RWPE2 (cell line): ENCODE data around the gene KIAA0825.

Experiments used
- ATAC-seq: fragments of 200-7000 bp; cut with Tn5 transposase; 3 replicates; pipeline ENCODE4 v1.9.1; 2021; ENCODE audit warnings: low read depth
- DNase-seq: peaks from one replicate; pipeline ENCODE4 v3.0.0-alpha.2; 2020; ENCODE audit warnings: low spot score
- H3K27ac ChIP-seq: fragments of 450-650 bp; 2 replicates; pipeline ENCODE4 v1.5.1; 2017; ENCODE audit warnings: mild to moderate bottlenecking; ENCODE audit not compliant: poor library complexity, severe bottlenecking
- H3K27me3 ChIP-seq: fragments of 250-450 bp; sonication (Bioruptor Pico); 2 replicates; pipeline ENCODE4 v1.5.1; 2021; ENCODE audit warnings: mild to moderate bottlenecking, moderate library complexity; ENCODE audit not compliant: insufficient read depth, poor library complexity, severe bottlenecking
- H3K36me3 ChIP-seq: fragments of 250-450 bp; sonication (Bioruptor Pico); 2 replicates; pipeline ENCODE4 v1.5.1; 2020; ENCODE audit warnings: low read depth, mild to moderate bottlenecking, moderate library complexity
- H3K4me1 ChIP-seq: fragments of 250-450 bp; sonication (Bioruptor Pico); 2 replicates; pipeline ENCODE4 v1.5.1; 2021; ENCODE audit warnings: mild to moderate bottlenecking, moderate library complexity; ENCODE audit not compliant: insufficient read depth, poor library complexity, severe bottlenecking
- H3K4me3 ChIP-seq: fragments of 250-450 bp; sonication (Bioruptor Pico); 2 replicates; pipeline ENCODE4 v1.5.1; 2021; ENCODE audit warnings: mild to moderate bottlenecking, moderate library complexity; ENCODE audit not compliant: severe bottlenecking
- H3K9me3 ChIP-seq: fragments of 250-450 bp; sonication (Bioruptor Pico); 2 replicates; pipeline ENCODE4 v1.5.1; 2021; ENCODE audit warnings: mild to moderate bottlenecking, moderate library complexity; ENCODE audit not compliant: severe bottlenecking
- TF ChIP-seq, protein P1 (sequence below): fragments of 450-650 bp; IDR thresholded peaks from one replicate; pipeline ENCODE4 v1.5.1; 2017; ENCODE audit warnings: mild to moderate bottlenecking, moderate library complexity; ENCODE audit not compliant: poor library complexity, severe bottlenecking

The KIAA0825 gene

DNA sequence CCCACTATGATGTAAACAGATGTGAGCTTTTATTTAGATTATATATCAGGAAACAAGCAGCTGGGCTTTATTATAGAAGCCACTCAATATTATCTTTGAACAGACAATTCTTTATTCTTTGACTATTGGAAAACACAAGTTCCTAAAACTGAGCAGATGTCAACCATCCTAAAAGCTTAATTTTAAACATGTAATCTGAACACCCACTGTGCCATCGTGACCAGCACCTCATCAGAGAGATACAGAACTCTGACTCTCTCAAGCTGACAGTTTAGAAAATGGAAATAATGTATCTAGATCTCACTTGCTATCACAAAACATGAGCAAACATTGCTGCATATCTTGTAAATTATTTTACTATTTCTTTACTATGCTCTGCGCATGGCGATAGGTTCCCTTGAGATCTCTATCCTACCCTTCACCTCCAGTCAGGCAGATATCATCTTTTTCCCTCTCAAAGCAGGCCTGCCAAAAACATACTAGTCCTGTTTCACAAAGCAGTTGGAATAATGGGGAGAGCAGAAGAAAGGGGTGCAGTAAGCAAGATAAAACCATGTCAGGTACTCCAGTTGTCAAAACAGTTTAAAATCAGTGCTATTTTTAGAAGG is 151.0 kb downstream of the KIAA0825 start:
- DNase-seq (no peak), ATAC-seq (no peak)
- Histone ChIP-seq H3K4me3 (no peak overlapping the region), H3K9me3 (no peaks in the 10 kb centered on the region), H3K36me3 (no peaks in the 10 kb centered on the region), H3K27ac (no peak overlapping the region), H3K4me1 (no peaks in the 10 kb centered on the region), H3K27me3 (no peaks in the 10 kb centered on the region)
- TF ChIP-seq, protein P1, sequence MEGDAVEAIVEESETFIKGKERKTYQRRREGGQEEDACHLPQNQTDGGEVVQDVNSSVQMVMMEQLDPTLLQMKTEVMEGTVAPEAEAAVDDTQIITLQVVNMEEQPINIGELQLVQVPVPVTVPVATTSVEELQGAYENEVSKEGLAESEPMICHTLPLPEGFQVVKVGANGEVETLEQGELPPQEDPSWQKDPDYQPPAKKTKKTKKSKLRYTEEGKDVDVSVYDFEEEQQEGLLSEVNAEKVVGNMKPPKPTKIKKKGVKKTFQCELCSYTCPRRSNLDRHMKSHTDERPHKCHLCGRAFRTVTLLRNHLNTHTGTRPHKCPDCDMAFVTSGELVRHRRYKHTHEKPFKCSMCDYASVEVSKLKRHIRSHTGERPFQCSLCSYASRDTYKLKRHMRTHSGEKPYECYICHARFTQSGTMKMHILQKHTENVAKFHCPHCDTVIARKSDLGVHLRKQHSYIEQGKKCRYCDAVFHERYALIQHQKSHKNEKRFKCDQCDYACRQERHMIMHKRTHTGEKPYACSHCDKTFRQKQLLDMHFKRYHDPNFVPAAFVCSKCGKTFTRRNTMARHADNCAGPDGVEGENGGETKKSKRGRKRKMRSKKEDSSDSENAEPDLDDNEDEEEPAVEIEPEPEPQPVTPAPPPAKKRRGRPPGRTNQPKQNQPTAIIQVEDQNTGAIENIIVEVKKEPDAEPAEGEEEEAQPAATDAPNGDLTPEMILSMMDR, result no peak

GRCh38 chr5:94463739-94464138 is 154.7 kb downstream of the KIAA0825 start:
- no peaks in the 10 kb centered on the region for H3K36me3 ChIP-seq
- no peak overlapping the region for H3K4me3 ChIP-seq
- H3K4me1 ChIP-seq, result no peaks in the 10 kb centered on the region
- no peak for DNase-seq
- H3K27ac ChIP-seq, result no peak overlapping the region
- ATAC-seq, result no peak
- TF ChIP-seq, protein P1, result no peak
- no peaks in the 10 kb centered on the region for H3K9me3 ChIP-seq
- no peaks in the 10 kb centered on the region for H3K27me3 ChIP-seq

DNA sequence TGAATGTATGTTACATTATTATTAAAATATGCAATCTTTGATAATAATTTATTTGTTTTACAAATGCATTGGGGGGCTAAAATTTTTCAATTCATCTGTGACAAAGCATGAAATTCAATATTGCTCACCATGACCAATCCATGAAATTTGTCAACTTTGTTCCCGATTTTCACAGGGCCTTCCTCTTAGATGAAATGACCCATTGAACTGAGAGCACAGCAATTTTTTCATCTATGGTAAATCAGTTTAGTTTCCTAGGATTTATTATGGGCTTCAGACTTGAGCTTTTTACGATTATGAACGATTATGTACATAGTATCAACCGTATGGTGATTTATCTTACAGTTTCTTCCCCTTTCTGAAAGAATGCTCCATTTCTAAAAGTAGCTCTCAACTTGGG is 157.3 kb downstream of the KIAA0825 start:
- TF ChIP-seq, protein P1, result no peak

GRCh38 chr5:94459915-94460314 is 158.5 kb downstream of the KIAA0825 start:
- H3K9me3 ChIP-seq, result no peaks in the 10 kb centered on the region
- H3K4me3 ChIP-seq, result no peak overlapping the region
- TF ChIP-seq, protein P1, result no peak
- no peak for ATAC-seq
- H3K27ac ChIP-seq, result no peak overlapping the region
- H3K27me3 ChIP-seq, result no peaks in the 10 kb centered on the region
- H3K36me3 ChIP-seq, result no peaks in the 10 kb centered on the region
- DNase-seq, result no peak
- no peaks in the 10 kb centered on the region for H3K4me1 ChIP-seq

More for the DNA sequence above, 157.3 kb downstream of the KIAA0825 start:
- ATAC-seq (no peak), DNase-seq (no peak)
- H3K27me3 ChIP-seq, result no peaks in the 10 kb centered on the region
- H3K27ac ChIP-seq, result no peak overlapping the region
- H3K36me3 ChIP-seq, result no peaks in the 10 kb centered on the region
- no peaks in the 10 kb centered on the region for H3K9me3 ChIP-seq
- no peaks in the 10 kb centered on the region for H3K4me1 ChIP-seq
- no peak overlapping the region for H3K4me3 ChIP-seq

DNA sequence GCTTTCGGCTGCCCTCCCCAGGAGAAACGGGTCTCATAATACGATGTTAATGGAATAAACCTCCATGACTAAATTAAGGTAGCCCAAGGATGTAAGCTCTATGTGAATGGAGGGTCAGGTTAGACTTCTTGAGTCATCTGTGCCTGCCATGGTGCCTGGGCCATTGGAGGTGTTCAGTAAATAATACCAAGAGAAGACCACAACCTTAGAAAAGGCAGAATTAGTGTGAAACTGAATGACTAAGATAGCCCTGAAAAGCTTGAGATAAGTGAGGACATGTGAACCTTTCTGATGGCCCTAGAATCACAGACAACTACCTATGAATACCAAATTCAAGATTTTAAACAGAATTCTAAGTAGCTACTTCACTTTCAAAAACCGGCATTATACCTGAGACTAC is 160.6 kb downstream of the KIAA0825 start:
- Histone ChIP-seq H3K4me3 (no peak overlapping the region), H3K36me3 (no peaks in the 10 kb centered on the region), H3K27me3 (no peaks in the 10 kb centered on the region), H3K4me1 (no peaks in the 10 kb centered on the region), H3K9me3 (no peaks in the 10 kb centered on the region), H3K27ac (no peak overlapping the region)
- TF ChIP-seq, protein P1, result no peak
- no peak for DNase-seq
- ATAC-seq, result no peak
